ENCODE results near the gene AOPEP. TPM values are rescaled to one million over a fixed set of nuclear protein-coding genes. Genes with fewer than 3 reads are reported as not detected.
"Not testable (repeated sequence)": the region's sequence is repeated elsewhere in the genome, so short reads cannot be mapped to it uniquely, and the experiment has no call there.

AOPEP gene
- polyA plus RNA-seq, 3 donors: 22.9 to 42.5 (median 31.5) TPM

DNA sequence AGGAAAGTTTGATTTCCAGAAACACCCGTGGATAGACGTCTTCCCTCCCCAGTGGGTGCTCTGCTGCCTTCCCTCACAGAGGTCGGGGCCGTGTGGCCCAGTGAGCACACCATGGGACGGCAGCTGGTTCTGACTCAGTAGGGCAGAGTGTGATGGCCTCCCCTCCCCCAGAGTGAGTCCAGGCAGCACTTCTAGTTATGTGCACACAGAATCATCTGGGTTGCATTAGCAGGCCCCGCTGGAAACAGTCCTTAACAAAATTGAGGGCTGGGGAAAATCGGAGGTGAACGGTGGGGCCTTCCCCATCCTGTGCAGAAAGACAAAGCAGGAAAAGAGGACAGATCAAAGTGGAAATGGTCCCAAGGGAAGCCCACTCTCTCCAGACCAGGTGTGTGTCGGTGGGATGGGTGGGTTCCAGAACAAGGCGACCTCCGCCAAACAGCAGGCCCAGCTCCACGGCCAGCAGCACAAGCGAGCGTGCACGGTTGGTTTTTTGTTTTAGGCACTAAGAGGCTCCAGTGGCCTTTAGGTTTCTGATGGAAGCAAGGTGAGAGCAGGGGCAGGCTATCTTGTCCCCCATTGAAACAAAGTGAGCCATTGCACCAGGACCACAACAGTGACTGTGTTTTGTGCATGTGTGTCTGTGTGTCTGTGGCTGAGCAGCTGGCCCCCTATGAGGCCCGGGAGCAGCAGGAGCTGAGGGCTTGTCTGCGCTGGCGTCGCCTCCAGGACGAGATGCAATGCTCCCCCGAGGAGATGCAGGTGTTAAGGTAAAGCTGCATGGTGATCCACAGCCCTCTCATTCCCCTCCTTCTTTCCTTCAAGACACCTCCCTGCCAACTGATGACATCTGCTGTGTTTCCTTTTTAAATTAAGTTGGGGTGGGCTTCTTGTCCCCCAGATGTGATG, 201.5 kb downstream of the AOPEP start:
- whole genome bisulfite sequencing, 3 donors: 90 to 92% (median 91%) methylated on average over 21 of the region's 21 CpGs
- no peak overlapping the region for H3K27ac ChIP-seq (ENCODE audit: low read depth, low read length)

DNA sequence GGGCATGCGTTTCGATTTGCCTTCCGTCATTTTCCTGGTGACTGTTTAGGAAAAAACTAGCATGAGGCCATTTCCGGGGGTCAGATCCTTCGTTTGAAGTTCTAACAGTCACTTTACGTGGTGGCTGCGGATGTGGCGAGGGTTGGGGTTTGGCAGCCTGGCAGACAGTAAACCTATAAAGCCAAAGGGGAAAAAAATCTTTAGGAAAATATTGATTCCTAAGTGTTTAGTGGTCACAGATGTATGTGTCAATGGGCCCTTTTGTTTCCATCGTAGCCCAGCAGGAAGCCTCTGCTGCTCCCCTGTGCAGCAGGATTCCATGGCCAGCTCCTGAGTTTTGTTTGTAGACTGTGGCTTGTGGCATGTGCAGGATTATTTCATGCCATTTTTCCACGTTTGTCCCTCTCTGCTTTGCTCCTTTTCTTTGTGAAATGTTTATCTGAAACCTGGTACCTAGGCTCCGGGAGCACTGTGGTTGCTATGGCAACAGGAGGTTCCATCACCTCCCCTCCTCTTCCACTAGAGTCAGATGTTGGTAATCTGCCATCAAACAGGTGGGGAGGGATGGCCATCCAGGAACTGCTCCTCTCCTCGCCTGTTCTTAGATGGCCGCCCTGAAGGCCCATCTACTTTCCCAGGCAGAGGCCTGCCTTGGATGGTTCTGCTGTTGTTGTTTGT, 202.3 kb downstream of the AOPEP start:
- WGBS, 3 donors: 70 to 81% (median 73%) methylated on average over 13 of the region's 13 CpGs
- H3K27ac ChIP-seq (ENCODE audit: low read depth, low read length): no peak overlapping the region

DNA sequence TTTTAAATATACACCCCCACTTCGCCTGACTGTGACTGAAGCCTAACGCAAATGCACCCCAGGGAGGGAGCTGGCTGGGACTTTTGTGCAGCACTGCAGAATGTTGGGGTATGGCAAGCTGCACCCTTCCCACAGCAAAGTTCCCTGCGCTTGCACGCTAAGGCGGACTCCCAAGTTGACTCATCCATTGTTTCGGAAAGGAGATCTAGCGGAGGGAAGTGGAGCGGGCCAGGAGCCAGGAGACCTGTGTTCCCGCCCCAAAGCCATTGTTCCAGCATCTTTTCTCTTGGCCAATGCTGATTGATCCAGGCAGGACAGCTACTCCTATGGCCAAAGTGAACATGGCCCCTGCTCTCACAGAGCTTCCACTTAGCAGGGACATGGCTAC, 202.9 kb downstream of the AOPEP start:
- 79 to 90% (median 80%) methylated on average over 9 of the region's 9 CpGs for WGBS, 3 donors
- H3K27ac ChIP-seq (ENCODE audit: low read depth, low read length): no peak overlapping the region

- H3K27ac ChIP-seq (ENCODE audit: low read depth, low read length): no peak overlapping the region
- 79 to 91% (median 89%) methylated on average over 3 of the region's 3 CpGs for WGBS, 3 donors
These were observed 204.6 kb downstream of the AOPEP start for GRCh38 chr9:94931036-94931633.

GRCh38 chr9:94931740-94932139, 205.2 kb downstream of the AOPEP start:
- WGBS, 3 donors: 80 to 95% (median 89%) methylated on average over 5 of the region's 5 CpGs
- H3K27ac ChIP-seq (ENCODE audit: low read depth, low read length): no peak overlapping the region

DNA sequence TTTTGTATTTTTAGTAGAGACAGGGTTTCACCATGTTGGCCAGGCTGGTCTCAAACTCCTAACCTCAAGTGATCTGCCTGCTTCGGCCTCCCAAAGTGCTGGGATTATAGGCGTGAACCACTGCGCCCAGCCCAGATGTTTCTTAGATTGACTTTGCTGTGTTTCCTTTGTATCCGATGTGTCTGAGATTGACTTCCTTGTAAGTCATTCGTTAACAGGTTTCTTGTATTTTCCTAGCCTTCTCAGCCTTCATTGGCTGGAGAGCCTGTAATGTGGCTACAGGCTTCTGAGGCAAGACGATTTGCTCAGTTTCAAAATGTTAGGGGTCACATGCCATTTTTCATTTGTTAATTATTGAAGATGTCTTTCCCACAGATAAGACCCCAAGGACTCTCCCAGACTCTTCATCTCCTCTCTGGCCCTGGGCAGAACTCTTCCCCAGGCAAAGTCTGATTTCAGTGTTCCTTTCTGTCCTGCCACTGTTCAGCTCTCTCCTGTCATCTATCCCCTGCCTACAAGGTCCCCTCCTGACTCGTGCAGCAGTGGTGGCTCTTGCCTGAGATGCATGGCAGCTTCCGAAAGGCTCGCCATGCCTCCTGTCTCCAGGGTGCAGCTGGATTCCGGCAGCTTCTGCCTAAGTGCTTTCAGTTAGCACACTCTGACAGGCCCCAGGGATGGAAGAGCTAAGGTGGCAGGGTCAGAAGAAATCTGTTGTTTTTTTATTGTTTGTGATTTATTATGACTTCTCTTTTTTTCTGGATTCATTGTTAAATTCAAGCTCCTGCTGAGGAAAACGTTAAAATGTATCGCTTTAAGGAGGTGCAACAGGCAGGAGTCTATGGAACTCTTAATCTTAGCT, 206.4 kb downstream of the AOPEP start:
- no peak overlapping the region for H3K27ac ChIP-seq (ENCODE audit: low read depth, low read length)
- WGBS, 3 donors: 78 to 87% (median 85%) methylated on average over 12 of the region's 12 CpGs

DNA sequence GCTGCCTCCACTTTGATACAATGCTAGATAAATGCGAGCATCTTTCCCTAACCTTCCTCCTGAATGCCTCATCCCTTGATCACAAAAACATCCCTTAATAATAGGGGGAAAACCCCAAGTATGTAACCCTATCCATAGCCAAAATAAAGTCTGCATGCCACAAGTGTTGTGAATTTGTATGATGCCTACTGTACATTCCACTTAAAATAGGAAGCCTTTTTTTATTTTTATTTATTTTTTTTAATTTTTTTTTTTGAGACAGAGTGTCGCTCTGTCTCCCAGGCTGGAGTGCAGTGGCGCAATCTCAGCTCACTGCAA, 207.0 kb downstream of the AOPEP start:
- WGBS, 3 donors: 94 to 98% (median 95%) methylated on average over 3 of the region's 3 CpGs
- no peak overlapping the region for H3K27ac ChIP-seq (ENCODE audit: low read depth, low read length)

- 84 to 95% (median 88%) methylated on average over 9 of the region's 9 CpGs for WGBS, 3 donors
- H3K27ac ChIP-seq (ENCODE audit: low read depth, low read length): no peak overlapping the region
These were observed 208.4 kb downstream of the AOPEP start for GRCh38 chr9:94934816-94935328.

- 93 to 98% (median 93%) methylated on average over 6 of the region's 6 CpGs for WGBS, 3 donors
- no peak overlapping the region for H3K27ac ChIP-seq (ENCODE audit: low read depth, low read length)
These were observed 208.9 kb downstream of the AOPEP start for GRCh38 chr9:94935396-94935795.

DNA sequence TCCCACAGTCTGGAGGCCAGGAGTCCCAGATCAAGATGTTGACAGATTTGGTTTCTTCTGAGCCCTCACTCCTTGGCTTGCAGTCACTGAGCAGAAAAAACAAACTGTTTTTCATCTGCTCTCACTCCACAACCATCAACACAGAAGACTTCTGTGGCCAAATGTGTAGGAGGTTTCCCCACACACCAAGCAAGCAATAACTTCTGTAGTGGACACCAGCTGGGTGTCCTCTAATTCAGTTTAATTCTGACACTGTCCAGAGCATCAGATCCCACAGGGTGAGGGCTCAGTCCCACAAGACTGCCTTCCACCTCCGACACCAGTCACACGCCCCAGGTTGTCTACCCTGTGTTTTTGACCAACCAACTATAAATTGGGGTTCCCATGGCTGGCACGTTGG, 209.9 kb downstream of the AOPEP start:
- H3K27ac ChIP-seq (ENCODE audit: low read depth, low read length): no peak overlapping the region
- WGBS, 3 donors: 70 to 94% (median 79%) methylated on average over 3 of the region's 3 CpGs

GRCh38 chr9:94937214-94937903, 210.9 kb downstream of the AOPEP start:
- WGBS, 3 donors: 98 to 99% (median 98%) methylated on average over 6 of the region's 6 CpGs

DNA sequence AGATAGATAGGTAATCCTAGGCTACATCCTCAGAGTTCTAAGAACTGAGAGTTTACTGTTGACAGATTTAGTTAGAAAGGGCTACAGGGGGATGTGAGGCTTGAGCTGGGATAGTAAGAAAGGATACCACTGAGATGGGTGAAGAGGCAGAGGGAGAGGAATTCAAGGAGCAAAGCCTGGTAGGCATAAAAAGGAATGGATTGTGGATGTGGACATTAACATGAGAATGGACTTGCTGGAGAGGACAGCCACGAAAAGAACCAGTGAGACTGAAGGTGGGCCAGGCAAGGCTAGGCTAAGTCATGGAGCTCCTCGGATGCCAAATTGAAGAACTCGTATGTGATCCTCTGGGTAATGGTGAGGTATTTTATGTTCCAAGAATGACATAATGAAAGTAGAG, 211.9 kb downstream of the AOPEP start:
- WGBS, 3 donors: 86 to 100% (median 93%) methylated on average over 3 of the region's 3 CpGs
- H3K27ac ChIP-seq (ENCODE audit: low read depth, low read length): no peak overlapping the region

More at GRCh38 chr9:94937214-94937903, 210.9 kb downstream of the AOPEP start:
- H3K27ac ChIP-seq (ENCODE audit: low read depth, low read length): no peak overlapping the region

GRCh38 chr9:94940296-94940695, 213.8 kb downstream of the AOPEP start:
- 94 to 97% (median 96%) methylated on average over 6 of the region's 6 CpGs for WGBS, 3 donors
- H3K27ac ChIP-seq (ENCODE audit: low read depth, low read length): not testable (repeated sequence)

DNA sequence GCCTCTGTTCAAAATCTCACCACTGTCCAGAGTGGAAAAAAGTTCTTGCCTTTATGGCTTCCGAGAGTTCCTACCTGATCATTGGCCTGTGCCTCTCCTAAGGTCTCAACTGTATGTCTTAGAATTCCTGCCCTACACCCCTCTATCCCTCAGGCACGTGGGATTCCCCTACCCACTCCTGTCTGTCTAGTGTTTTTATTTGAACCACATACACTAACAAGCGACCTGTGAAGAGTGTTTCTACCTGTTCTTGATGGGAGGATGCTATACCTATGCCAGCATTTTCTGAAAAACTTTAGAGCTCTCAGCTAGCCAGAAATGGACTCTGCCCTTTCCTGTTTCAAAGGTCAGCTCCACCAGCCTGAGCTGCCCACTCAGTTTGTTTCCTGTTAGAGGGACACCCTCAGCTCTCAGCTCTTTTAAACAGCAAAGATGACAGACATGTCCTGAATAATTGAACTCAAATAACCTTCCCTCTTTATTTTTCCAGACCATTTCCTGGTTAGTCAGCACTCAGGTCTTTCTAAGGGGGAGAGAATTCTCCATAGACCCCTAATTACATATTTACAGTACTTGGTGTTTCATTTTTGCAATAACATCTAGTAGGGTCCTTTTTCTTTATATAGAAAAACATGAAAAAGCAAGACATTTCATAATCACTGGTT, 214.8 kb downstream of the AOPEP start:
- H3K27ac ChIP-seq (ENCODE audit: low read depth, low read length): no peak overlapping the region
- 72 to 83% (median 75%) methylated on average over 3 of the region's 3 CpGs for whole genome bisulfite sequencing, 3 donors

DNA sequence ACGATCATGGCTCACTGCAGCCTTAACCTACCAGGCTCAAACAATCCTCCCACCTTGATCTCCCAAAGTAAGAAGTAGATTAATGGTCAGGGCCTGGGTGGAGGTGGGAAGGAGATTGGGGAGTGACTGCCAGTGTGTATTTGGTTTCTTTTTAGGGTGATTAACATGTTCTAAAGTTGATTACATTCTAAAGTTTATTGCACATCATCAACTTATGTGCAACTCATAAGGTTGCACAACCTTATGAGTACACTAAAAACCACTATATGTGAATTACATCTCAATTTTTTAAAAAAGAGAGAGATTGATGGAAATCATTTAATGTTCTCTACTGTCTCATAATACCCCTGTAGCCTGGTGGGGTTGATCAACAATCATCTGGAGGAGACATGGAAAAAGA, 218.1 kb downstream of the AOPEP start:
- WGBS, 3 donors: 91 to 97% (median 95%) methylated on average over 1 of the region's 1 CpG
- H3K27ac ChIP-seq (ENCODE audit: low read depth, low read length): no peak overlapping the region

- no peak overlapping the region for H3K27ac ChIP-seq (ENCODE audit: low read depth, low read length)
- WGBS, 3 donors: 65 to 77% (median 70%) methylated on average over 14 of the region's 14 CpGs
These were observed 219.0 kb downstream of the AOPEP start for GRCh38 chr9:94945197-94946144.

Measured in adipose tissue (tissue), 3 donors.